ENCODE results near the gene ARSG. TPM values are rescaled to one million over a fixed set of nuclear protein-coding genes. Genes with fewer than 3 reads are reported as not detected.

ARSG gene
- total and polyA plus RNA-seq, 2 of the 4 experiments (the other 2 are of a cell fraction), result 2.9 to 3.0 TPM

- Histone ChIP-seq H3K36me3 (ENCODE audit: control insufficient read depth, insufficient read depth, low read length) (peaks cover 28% of the 10 kb centered on the region), H3K4me2 (ENCODE audit: low read depth, low read length) (no peak overlapping the region), H4K91ac (ENCODE audit: insufficient read depth, low read depth, low read length) (no peak overlapping the region), H4K20me1 (ENCODE audit: insufficient read depth, low read length) (peaks cover 29% of the 10 kb centered on the region; the same call in 1 of the 2 replicates), H3K14ac (replicated peaks; ENCODE audit: low read depth, low read length) (no peak overlapping the region), H2AK9ac (replicated peaks; ENCODE audit: low read depth, low read length, poor library complexity) (no peak overlapping the region), H4K5ac (ENCODE audit: low read depth, low read length) (no peak overlapping the region), H2AFZ (replicated peaks; ENCODE audit: low read length, poor library complexity) (no peak overlapping the region), H2BK20ac (ENCODE audit: low read depth, low read length) (no peak overlapping the region), H3K23ac (ENCODE audit: low read depth, low read length) (no peak overlapping the region), H3K9me1 (ENCODE audit: insufficient read depth, low read length) (0 out of 2 replicates have a peak, but pooled peaks cover 3% of the 10 kb centered on the region), H3K18ac (ENCODE audit: low read depth, low read length) (no peak overlapping the region), H4K8ac (ENCODE audit: low read depth in 2 of 2, low read length in 2 of 2) (no peak overlapping the region), H3K27me3 (ENCODE audit: control insufficient read depth, insufficient read depth, low read length) (no peaks in the 10 kb centered on the region), H2BK120ac (ENCODE audit: low read depth, low read length) (no peak overlapping the region), H3K79me1 (ENCODE audit: low read depth in 1 of 2, low read length in 2 of 2) (peaks cover 20 to 44% of the 10 kb centered on the region in 2 experiments; a peak in 3 of 4 replicates), H2BK5ac (ENCODE audit: low read depth, low read length, poor library complexity, severe bottlenecking) (no peak overlapping the region), H3K9ac (ENCODE audit: low read depth, low read length) (no peak overlapping the region), H2AK5ac (ENCODE audit: low read depth, low read length) (no peak overlapping the region), H3K9me3 (ENCODE audit: control insufficient read depth, insufficient read depth, low read length) (no peaks in the 10 kb centered on the region), H3K27ac (ENCODE audit: insufficient read depth, low read length) (no peak overlapping the region), H2BK15ac (ENCODE audit: low read depth, low read length) (no peak overlapping the region), H3K4me3 (ENCODE audit: insufficient read depth, low read depth, low read length) (no peak overlapping the region), H3K56ac (ENCODE audit: extremely low read depth, insufficient read depth, low read length) (no peak overlapping the region), H3K4me1 (ENCODE audit: control insufficient read depth, insufficient read depth, low read length) (peaks cover 2% of the 10 kb centered on the region; the same call in 1 of the 2 replicates), H3K4ac (ENCODE audit: low read depth, low read length) (no peak overlapping the region)
- WGBS, 2 experiments (ENCODE audit: extremely low coverage in 2 of 2, insufficient read length in 1 of 2), result 100% methylated on average over 1 of the region's 6 CpGs; no CpG with 5 or more reads in 1 of the 2 experiments
- ChIA-PET POLR2A (ENCODE audit: unreplicated experiment) (interaction anchor here (0.7 kb wide), 1 partner anchor 1195 kb away, joined by 3 read pairs; no protein-coding TSS in a partner anchor), CTCF (interaction anchor here (0.7 kb wide), 1 partner anchor 194 kb away, joined by 3 read pairs; no protein-coding TSS in a partner anchor)
- BruUV-seq (replicated peaks), result no TSS peak
- ATAC-seq (ENCODE audit: low read depth) (no peak), DNase-seq (no peak)
- TF ChIP-seq MAZ (IDR thresholded peaks at IDR 0.05; ENCODE audit: borderline replicate concordance, low read depth, low read length) (no peak), RFX5 (IDR thresholded peaks at IDR 0.05; ENCODE audit: low read depth, low read length) (no peak)
- TF ChIP-seq, protein P1, sequence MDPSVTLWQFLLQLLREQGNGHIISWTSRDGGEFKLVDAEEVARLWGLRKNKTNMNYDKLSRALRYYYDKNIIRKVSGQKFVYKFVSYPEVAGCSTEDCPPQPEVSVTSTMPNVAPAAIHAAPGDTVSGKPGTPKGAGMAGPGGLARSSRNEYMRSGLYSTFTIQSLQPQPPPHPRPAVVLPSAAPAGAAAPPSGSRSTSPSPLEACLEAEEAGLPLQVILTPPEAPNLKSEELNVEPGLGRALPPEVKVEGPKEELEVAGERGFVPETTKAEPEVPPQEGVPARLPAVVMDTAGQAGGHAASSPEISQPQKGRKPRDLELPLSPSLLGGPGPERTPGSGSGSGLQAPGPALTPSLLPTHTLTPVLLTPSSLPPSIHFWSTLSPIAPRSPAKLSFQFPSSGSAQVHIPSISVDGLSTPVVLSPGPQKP (IDR thresholded peaks at IDR 0.05; ENCODE audit: borderline replicate concordance, low read depth, low read length), result no peak
- intact Hi-C loops (cut with micrococcal nuclease), result no loop called here
- in situ Hi-C loops (cut with MboI; ENCODE audit: low sequenced_read_pairs), result loop anchor here (25.0 kb wide), 1 partner anchor 491 kb away; no protein-coding TSS in a partner anchor
- dilution Hi-C loops (cut with HindIII; ENCODE audit: low sequenced_read_pairs, unreplicated experiment), result no loop called here
Observed at GRCh38 chr17:68452724-68453290, 161.5 kb downstream of the ARSG start.

All from IMR-90 (cell line).